ENCODE results near the gene ANKRD35.

- TF ChIP-seq CTCF (IDR thresholded peaks at IDR 0.05) (no peak), MXI1 (IDR thresholded peaks at IDR 0.05; ENCODE audit: low read depth, low read length) (no peak)
Measured at GRCh38 chr1:145871994-145872924, 13.4 kb downstream of the ANKRD35 start.
